WTC11 (cell line): Measurements from ENCODE around the gene EXOC4. TPM values are rescaled to one million over a fixed set of nuclear protein-coding genes. Genes with fewer than 3 reads are reported as not detected.

ENCODE experiments used
- ATAC-seq: fragments of 200-7000 bp; cut with Tn5 transposase; 2 replicates; pipeline ENCODE4 v1.10.0; 2021; ENCODE audit warnings: mild to moderate bottlenecking, moderate library complexity
- CTCF ChIA-PET: fragments of 300-600 bp; sonication (Branson Sonifier 250); formaldehyde crosslinking; loops from one replicate; lab custom pipeline; 2021; ENCODE audit warnings: antibody characterized with exemption; lab: Charles Lee
- POLR2A ChIA-PET: fragments of 350-600 bp; sonication (Branson Sonifier 250); formaldehyde crosslinking; loops from one replicate; lab custom pipeline; 2021; ENCODE audit warnings: antibody characterized with exemption; lab: Charles Lee
- DNase-seq: peaks from one replicate; pipeline ENCODE4 v3.0.0; 2021; ENCODE audit warnings: low spot score
- H3K27ac Mint-ChIP-seq: 2 replicates; pipeline ENCODE4 v1.8.0; 2021; ENCODE audit warnings: mixed read lengths
- H3K27me3 Mint-ChIP-seq: 2 replicates; pipeline ENCODE4 v1.8.0; 2021; ENCODE audit warnings: low read depth, mild to moderate bottlenecking, moderate library complexity, mixed read lengths
- H3K36me3 Mint-ChIP-seq: 2 replicates; pipeline ENCODE4 v1.8.0; 2021; ENCODE audit warnings: mixed read lengths
- H3K4me1 Mint-ChIP-seq: 2 replicates; pipeline ENCODE4 v1.8.0; 2022; ENCODE audit warnings: mixed read lengths
- H3K4me3 Mint-ChIP-seq: 2 replicates; pipeline ENCODE4 v1.8.0; 2021; ENCODE audit warnings: mild to moderate bottlenecking, moderate library complexity, mixed read lengths
- H3K9me3 Mint-ChIP-seq: 2 replicates; pipeline ENCODE4 v1.8.0; 2021; ENCODE audit warnings: mixed read lengths
- AFF4 ChIP-seq: sonication (generic); formaldehyde crosslinking; IDR thresholded peaks from 2 replicates; pipeline ENCODE4 v1.8.1; 2023; ENCODE audit warnings: mild to moderate bottlenecking, missing genetic modification reagents, borderline replicate concordance
- ATF1 ChIP-seq: sonication (generic); formaldehyde crosslinking; IDR thresholded peaks from 2 replicates; pipeline ENCODE4 v1.8.1; 2023; ENCODE audit warnings: mild to moderate bottlenecking, moderate library complexity, missing genetic modification reagents
- CBFB ChIP-seq: sonication (generic); formaldehyde crosslinking; IDR thresholded peaks from 2 replicates; pipeline ENCODE4 v1.8.1; 2022; ENCODE audit warnings: mild to moderate bottlenecking, low read depth, missing genetic modification reagents
- CREM ChIP-seq: sonication (generic); formaldehyde crosslinking; IDR thresholded peaks from 2 replicates; pipeline ENCODE4 v1.8.1; 2022; ENCODE audit warnings: mild to moderate bottlenecking, missing genetic modification reagents, moderate library complexity
- E2F4 ChIP-seq: sonication (generic); formaldehyde crosslinking; IDR thresholded peaks from 2 replicates; pipeline ENCODE4 v1.8.1; 2022; ENCODE audit warnings: low read depth, mild to moderate bottlenecking, moderate library complexity, missing genetic modification reagents, borderline replicate concordance
- ELF4 ChIP-seq: sonication (generic); formaldehyde crosslinking; IDR thresholded peaks from 2 replicates; pipeline ENCODE4 v1.8.1; 2022; ENCODE audit warnings: low read depth, mild to moderate bottlenecking, moderate library complexity, missing genetic modification reagents
- EMX1 ChIP-seq: fragments of 250-450 bp; sonication (Bioruptor Pico); IDR thresholded peaks from 2 replicates; pipeline ENCODE4 v1.8.0; 2021; ENCODE audit warnings: mild to moderate bottlenecking
- HMGXB4 ChIP-seq: sonication (generic); formaldehyde crosslinking; IDR thresholded peaks from 2 replicates; pipeline ENCODE4 v1.8.1; 2023; ENCODE audit warnings: mild to moderate bottlenecking, moderate library complexity, missing genetic modification reagents
- KAT7 ChIP-seq: sonication (generic); formaldehyde crosslinking; IDR thresholded peaks from 2 replicates; pipeline ENCODE4 v1.8.1; 2023; ENCODE audit warnings: missing genetic modification reagents, mild to moderate bottlenecking, borderline replicate concordance
- NR1H2 ChIP-seq: sonication (generic); formaldehyde crosslinking; IDR thresholded peaks from 2 replicates; pipeline ENCODE4 v1.9.0; 2021; ENCODE audit warnings: mild to moderate bottlenecking, moderate library complexity, missing genetic modification reagents
- PRDM15 ChIP-seq: sonication (generic); formaldehyde crosslinking; IDR thresholded peaks from 2 replicates; pipeline ENCODE4 v1.8.0; 2022; ENCODE audit warnings: missing genetic modification reagents
- SOX15 ChIP-seq: fragments of 250-450 bp; sonication (Bioruptor Pico); IDR thresholded peaks from 2 replicates; pipeline ENCODE4 v1.9.0; 2021; ENCODE audit warnings: mild to moderate bottlenecking
- TP53 ChIP-seq: sonication (generic); formaldehyde crosslinking; IDR thresholded peaks from 2 replicates; pipeline ENCODE4 v1.8.1; 2023; ENCODE audit warnings: mild to moderate bottlenecking, missing genetic modification reagents
- ZNF138 ChIP-seq: sonication (generic); formaldehyde crosslinking; conservative IDR thresholded peaks from 2 replicates; pipeline ENCODE4 v1.8.1; 2022; ENCODE audit warnings: mild to moderate bottlenecking, moderate library complexity, missing genetic modification reagents
- total RNA-seq: library from RNA; stranded (reverse); gene quantifications from 3 replicates; pipeline ENCODE4 v1.2.3, GENCODE V29; 2021
- TF ChIP-seq, protein P1 (sequence below): fragments of 250-450 bp; sonication (Bioruptor Pico); IDR thresholded peaks from 2 replicates; pipeline ENCODE4 v1.9.0; 2021; ENCODE audit warnings: mild to moderate bottlenecking

Gene EXOC4
- total RNA-seq, 1 experiment from 2014 or later = 62.0 TPM

DNA sequence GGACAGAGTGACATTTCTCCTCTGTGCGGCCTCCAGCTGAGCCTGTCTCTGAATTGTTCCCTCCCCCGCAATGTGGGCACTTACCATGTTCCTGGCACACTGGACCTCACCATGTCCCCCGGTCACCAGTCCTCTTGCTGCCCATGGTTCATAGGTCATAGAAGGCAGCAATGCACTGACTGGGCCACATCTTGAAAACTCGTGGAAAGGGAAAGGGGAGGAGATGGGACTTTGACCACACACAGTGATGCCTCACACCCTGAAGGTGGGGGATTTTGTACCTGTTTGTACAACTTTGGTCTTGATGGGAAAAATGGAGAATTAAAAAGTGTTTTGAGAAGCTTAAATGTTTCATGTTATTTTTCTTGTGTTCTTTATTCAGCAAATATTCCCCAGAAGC is 812.5 kb downstream of the EXOC4 start:
- Mint-ChIP-seq H3K36me3 (peaks cover 3% of the 10 kb centered on the region; the same call in 1 of the 2 replicates), H3K27me3 (no peaks in the 10 kb centered on the region), H3K4me3 (no peak overlapping the region), H3K4me1 (peaks cover 8% of the 10 kb centered on the region), H3K9me3 (peaks cover 7% of the 10 kb centered on the region), H3K27ac (no peak overlapping the region)
- CTCF ChIA-PET = no interaction called here
- no peak for TF ChIP-seq HMGXB4 (CRISPR knock-in tag)
- TF ChIP-seq, protein P1, sequence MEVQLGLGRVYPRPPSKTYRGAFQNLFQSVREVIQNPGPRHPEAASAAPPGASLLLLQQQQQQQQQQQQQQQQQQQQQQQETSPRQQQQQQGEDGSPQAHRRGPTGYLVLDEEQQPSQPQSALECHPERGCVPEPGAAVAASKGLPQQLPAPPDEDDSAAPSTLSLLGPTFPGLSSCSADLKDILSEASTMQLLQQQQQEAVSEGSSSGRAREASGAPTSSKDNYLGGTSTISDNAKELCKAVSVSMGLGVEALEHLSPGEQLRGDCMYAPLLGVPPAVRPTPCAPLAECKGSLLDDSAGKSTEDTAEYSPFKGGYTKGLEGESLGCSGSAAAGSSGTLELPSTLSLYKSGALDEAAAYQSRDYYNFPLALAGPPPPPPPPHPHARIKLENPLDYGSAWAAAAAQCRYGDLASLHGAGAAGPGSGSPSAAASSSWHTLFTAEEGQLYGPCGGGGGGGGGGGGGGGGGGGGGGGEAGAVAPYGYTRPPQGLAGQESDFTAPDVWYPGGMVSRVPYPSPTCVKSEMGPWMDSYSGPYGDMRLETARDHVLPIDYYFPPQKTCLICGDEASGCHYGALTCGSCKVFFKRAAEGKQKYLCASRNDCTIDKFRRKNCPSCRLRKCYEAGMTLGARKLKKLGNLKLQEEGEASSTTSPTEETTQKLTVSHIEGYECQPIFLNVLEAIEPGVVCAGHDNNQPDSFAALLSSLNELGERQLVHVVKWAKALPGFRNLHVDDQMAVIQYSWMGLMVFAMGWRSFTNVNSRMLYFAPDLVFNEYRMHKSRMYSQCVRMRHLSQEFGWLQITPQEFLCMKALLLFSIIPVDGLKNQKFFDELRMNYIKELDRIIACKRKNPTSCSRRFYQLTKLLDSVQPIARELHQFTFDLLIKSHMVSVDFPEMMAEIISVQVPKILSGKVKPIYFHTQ (CRISPR knock-in tag) = no peak
- no peak for TF ChIP-seq KAT7 (CRISPR knock-in tag)
- TF ChIP-seq ATF1 (CRISPR knock-in tag) = no peak
- TF ChIP-seq NR1H2 = no peak
- no peak for TF ChIP-seq EMX1
- TF ChIP-seq TP53 (CRISPR knock-in tag) = no peak
- no peak for TF ChIP-seq SOX15 (CRISPR knock-in tag)
- no peak for TF ChIP-seq AFF4 (CRISPR knock-in tag)
- no peak for TF ChIP-seq ZNF138 (CRISPR knock-in tag)
- TF ChIP-seq ELF4 (CRISPR knock-in tag) = no peak
- TF ChIP-seq PRDM15 (CRISPR knock-in tag) = no peak
- TF ChIP-seq CREM (CRISPR knock-in tag) = no peak
- no peak for TF ChIP-seq E2F4 (CRISPR knock-in tag)
- TF ChIP-seq CBFB (CRISPR knock-in tag) = no peak
- POLR2A ChIA-PET = no interaction called here
- DNase-seq (no peak), ATAC-seq (no peak)
